K562 (cell line): ENCODE measurements around the gene FAM187B. TPM values are rescaled to one million over a fixed set of nuclear protein-coding genes. Genes with fewer than 3 reads are reported as not detected.
A peak's percentile ranks its signal among the peaks of the same experiment; 100 is the strongest.

Experiments
- ATAC-seq: fragments of 200-7000 bp; cut with Tn5 transposase; 3 replicates; pipeline ENCODE4 v1.9.1; 2020; ENCODE audit warnings: moderate library complexity
- BruUV-seq: library from RNA; stranded (reverse); fragments of 400-500 nt; replicated peaks from 2 replicates; lab custom pipeline; 2021; lab: Mats Ljungman, UMichigan
- CTCF ChIA-PET: fragments of 300-600 bp; formaldehyde crosslinking; extraction: SDS; loops from one replicate; lab custom pipeline; 2021; ENCODE audit warnings: low intra/inter-chr PET ratio; lab: Yijun Ruan, JAX
- POLR2A ChIA-PET: fragments of 300-600, 350-650 bp; sonication (Branson Sonifier 250); formaldehyde crosslinking; extraction: SDS; loops from one replicate; lab custom pipeline; 2021; ENCODE audit warnings: antibody characterized with exemption, inconsistent platforms; lab: Yijun Ruan, JAX
- DNase-seq, 4 experiments: peaks; one replicate each; pipeline versions ENCODE4 v3.0.0 to v3.0.0-alpha.2; 2011 to 2018; ENCODE audit warnings: low spot score in 3 of 4, mixed read lengths in 3 of 4; ENCODE audit errors: extremely low read depth in 1 of 4
- FAIRE-seq: peaks from 2 replicates; lab custom pipeline; 2011; peaks lifted over from hg19 to GRCh38; lab: Jason Lieb, UNC
- H2AFZ ChIP-seq: 2 replicates; pipeline ENCODE4 v1.6.0; 2011; ENCODE audit warnings: low read depth, low read length, control low read depth, inconsistent platforms
- H3K27ac ChIP-seq: fragments of 200-600 bp; 3 replicates; pipeline ENCODE4 v1.8.0; 2011; ENCODE audit warnings: low read depth, mild to moderate bottlenecking, control low read depth, inconsistent platforms, low read length, moderate library complexity, mixed read lengths; ENCODE audit errors: extremely low read depth
- H3K27me3 ChIP-seq, 2 experiments: fragments of 300-600 bp in 1 of 2; 2 replicates in 1 of 2; 3 replicates in 1 of 2; pipeline versions ENCODE4 v1.6.0 to v1.8.0; 2011; ENCODE audit warnings: inconsistent platforms in 2 of 2, low read length in 2 of 2, mild to moderate bottlenecking in 1 of 2, mixed read lengths in 1 of 2, moderate library complexity in 1 of 2; ENCODE audit not compliant: control insufficient read depth in 2 of 2, insufficient read depth in 2 of 2
- H3K36me3 ChIP-seq: fragments of 300-600 bp; 3 replicates; pipeline ENCODE4 v1.8.0; 2011; ENCODE audit warnings: mild to moderate bottlenecking, low read length, inconsistent platforms; ENCODE audit not compliant: control insufficient read depth, insufficient read depth
- H3K4me1 ChIP-seq, 2 experiments: fragments of 200-600 bp in 1 of 2; replicated peaks in 1 of 2; 2 replicates in 1 of 2; 3 replicates in 1 of 2; pipeline versions ENCODE4 v1.5.1 to v1.8.0; 2011; ENCODE audit warnings: inconsistent platforms in 2 of 2, low read length in 2 of 2, mild to moderate bottlenecking in 1 of 2, mixed read lengths in 1 of 2, moderate library complexity in 1 of 2; ENCODE audit not compliant: control insufficient read depth in 2 of 2, insufficient read depth in 2 of 2
- H3K4me2 ChIP-seq: 2 replicates; pipeline ENCODE4 v1.6.1; 2011; ENCODE audit warnings: low read length, control low read depth, inconsistent platforms, mixed read lengths; ENCODE audit not compliant: insufficient read depth
- H3K4me3 ChIP-seq: fragments of 200-600 bp; sonication (generic), shearing (Covaris generic); 2 replicates; pipeline ENCODE4 v1.5.1; 2016; ENCODE audit warnings: control low read depth, inconsistent platforms
- H3K79me2 ChIP-seq: fragments of 200-600 bp; 3 replicates; pipeline ENCODE4 v1.8.0; 2011; ENCODE audit warnings: low read length, inconsistent platforms; ENCODE audit not compliant: control insufficient read depth, insufficient read depth
- H3K9ac ChIP-seq, 2 experiments: 2 replicates each; pipeline versions ENCODE4 v1.6.0 to v1.6.1; 2011; ENCODE audit warnings: low read depth in 2 of 2, low read length in 2 of 2, control low read depth in 1 of 2, inconsistent platforms in 1 of 2, mild to moderate bottlenecking in 1 of 2, mixed read lengths in 1 of 2; ENCODE audit not compliant: insufficient read depth in 1 of 2
- H3K9me1 ChIP-seq: one replicate; pipeline ENCODE4 v1.6.0; 2011; ENCODE audit warnings: inconsistent platforms, mild to moderate bottlenecking, low read length, moderate library complexity; ENCODE audit not compliant: control insufficient read depth, insufficient read depth
- H3K9me3 ChIP-seq: replicated peaks from 2 replicates; pipeline ENCODE4 v1.5.1; 2011; ENCODE audit warnings: low read depth, low read length, inconsistent platforms; ENCODE audit not compliant: control insufficient read depth, insufficient read depth
- H4K20me1 ChIP-seq: replicated peaks from 2 replicates; pipeline ENCODE4 v1.6.1; 2011; ENCODE audit warnings: low read length, inconsistent platforms, mixed read lengths; ENCODE audit not compliant: control insufficient read depth, insufficient read depth
- ARID4B ChIP-seq: sonication (generic); formaldehyde crosslinking; IDR thresholded peaks from 2 replicates; pipeline ENCODE4 v1.8.0; 2022; ENCODE audit warnings: mild to moderate bottlenecking, missing genetic modification reagents
- HES1 ChIP-seq: fragments of 450-650 bp; IDR thresholded peaks from 2 replicates; pipeline ENCODE4 v1.6.1; 2016; ENCODE audit warnings: low read depth, mild to moderate bottlenecking, moderate library complexity
- ILK ChIP-seq: fragments of 450-650 bp; IDR thresholded peaks from 2 replicates; pipeline ENCODE4 v1.6.1; 2016; ENCODE audit warnings: missing genetic modification characterization, low read depth, mild to moderate bottlenecking, missing compliant biosample characterization, moderate library complexity, borderline replicate concordance
- MAFG ChIP-seq: fragments of 450-650 bp; conservative IDR thresholded peaks from 2 replicates; pipeline ENCODE4 v1.6.1; 2016; ENCODE audit warnings: missing genetic modification characterization, missing compliant biosample characterization
- MAX ChIP-seq: sonication (generic); formaldehyde crosslinking; IDR thresholded peaks from 2 replicates; pipeline ENCODE4 v1.9.0; 2022; ENCODE audit warnings: mild to moderate bottlenecking, missing genetic modification reagents
- MTF1 ChIP-seq: fragments of 250-450 bp; sonication (Bioruptor Pico); IDR thresholded peaks from 2 replicates; pipeline ENCODE4 v1.9.0; 2021; ENCODE audit warnings: moderate library complexity, mild to moderate bottlenecking, inconsistent platforms, borderline replicate concordance
- PURB ChIP-seq: sonication (generic); formaldehyde crosslinking; IDR thresholded peaks from 2 replicates; pipeline ENCODE4 v1.9.0; 2021; ENCODE audit warnings: low read depth, mild to moderate bottlenecking, missing genetic modification reagents
- RBFOX2 ChIP-seq: fragments of 200-400 bp; formaldehyde crosslinking; IDR thresholded peaks from 2 replicates; pipeline ENCODE4 v1.6.1; 2017; ENCODE audit warnings: low read depth, mild to moderate bottlenecking, low read length, moderate library complexity
- SREBF1 ChIP-seq: fragments of 150-350 bp; IDR thresholded peaks from 2 replicates; pipeline ENCODE4 v1.6.1; 2014; ENCODE audit warnings: antibody characterized with exemption, low read depth, low read length, borderline replicate concordance
- TEAD2 ChIP-seq: fragments of 450-650 bp; IDR thresholded peaks from 2 replicates; pipeline ENCODE4 v1.6.1; 2016; ENCODE audit warnings: missing genetic modification characterization, control low read depth, missing compliant biosample characterization
- WGBS: fragments of 100-300 bp; shearing (Covaris generic); methylation state at CpG from one replicate; pipeline ENCODE4 v1.1.6; 2016; ENCODE audit warnings: low coverage, mixed read lengths; ENCODE audit not compliant: insufficient coverage; ENCODE audit errors: missing lambda C conversion rate; 5-methylcytosine and 5-hydroxymethylcytosine counted together
- in situ Hi-C: fragments of 300-500 bp; cut with MboI; formaldehyde crosslinking; loops from 4 replicates; pipeline ENCODE4 v1.15.0; 2018; ENCODE audit warnings: inconsistent platforms, mixed read lengths
- intact Hi-C: fragments of 100-400 bp; cut with micrococcal nuclease; formaldehyde crosslinking; loops from 2 replicates; pipeline ENCODE4 v1.14.2; 2022
- polyA plus RNA-seq, 8 experiments: library from polyadenylated mRNA; depleted of rRNA in 4 of 8; stranded (reverse) in 5 of 8; unstranded in 3 of 8; fragments of >200 nt; fragmentation: Nextera tagmentation in 2 of 8; fragmentation: Illumina TruSeq in 1 of 8; extraction: Ambion mirVana in 2 of 8; extraction: Trizol in 1 of 8; gene quantifications; 2 replicates each; pipeline versions ENCODE4 v1.2.1 to v1.2.3, GENCODE V29; 2011 to 2014; ENCODE audit warnings: inconsistent platforms in 1 of 8, missing spikeins in 1 of 8
- total RNA-seq, 7 experiments: library from RNA; depleted of rRNA in 6 of 7; stranded (reverse); fragments of >200 nt in 6 of 7; fragmentation: Illumina TruSeq in 2 of 7; extraction: Trizol in 2 of 7; gene quantifications; 2 replicates each; pipeline versions ENCODE4 v1.2.1 to v1.2.3, GENCODE V29; 2011 to 2021; ENCODE audit warnings: low replicate concordance in 1 of 7

FAM187B gene
- total and polyA plus RNA-seq, 9 of the 15 experiments (the other 6 are each of a cell fraction or from before 2014, with no cell fraction given): 0.04 to 0.09 TPM; not detected in 7

- TF ChIP-seq MTF1 (CRISPR knock-in tag) (no peak), HES1 (no peak), ILK (tag) (no peak), SREBF1 (no peak), TEAD2 (tag) (no peak)
These were observed 22.9 kb upstream of the FAM187B start (continued) for GRCh38 chr19:35251456-35251855.

- DNase-seq (peak in 1 of 4 experiments; percentile 4), FAIRE-seq (no peak), ATAC-seq (no peak)
- BruUV-seq: no TSS peak
- H3K9ac ChIP-seq: peak overlapping the region; percentile 81 to 92
- H3K9me3 ChIP-seq: peaks cover 4% of the 10 kb centered on the region; the same call in 1 of the 2 replicates
- in situ Hi-C loops: no loop called here
- H2AFZ ChIP-seq: no peak overlapping the region
- H3K27me3 ChIP-seq: no peaks in the 10 kb centered on the region
- H3K79me2 ChIP-seq: peaks cover 39% of the 10 kb centered on the region
- ChIA-PET CTCF (no interaction called here), POLR2A (interaction anchor here (0.5 to 2.5 kb wide), 7 partner anchors 15 to 374 kb away, joined by 3 to 9 read pairs (median 3); no protein-coding TSS in a partner anchor)
- H3K4me2 ChIP-seq: peak overlapping the region; percentile 94
- H3K4me3 ChIP-seq: peak overlapping the region; percentile 61
- TF ChIP-seq PURB (no peak), MAX (0 out of 2 replicates have a peak, but pooled peaks have one; percentile 16), ARID4B (0 out of 2 replicates have a peak, but pooled peaks have one; percentile 13), MAFG (tag) (no peak), RBFOX2 (peak; percentile 60)
- peaks cover 17 to 30% of the 10 kb centered on the region in 2 experiments; a peak in 4 of 5 replicates for H3K4me1 ChIP-seq
- 79% methylated on average over 21 of the region's 34 CpGs for WGBS
- peaks cover 46% of the 10 kb centered on the region; the same call in 2 of the 3 replicates for H3K36me3 ChIP-seq
- H4K20me1 ChIP-seq: no peaks in the 10 kb centered on the region; the same call in 1 of the 2 replicates
- H3K27ac ChIP-seq: no peak overlapping the region
- H3K9me1 ChIP-seq: no peaks in the 10 kb centered on the region
- intact Hi-C loops: loop anchor here (2.0 to 5.0 kb wide), 4 partner anchors 29 to 98 kb away; partner anchors contain the start of gene FXYD5
These were observed 21.5 kb upstream of the FAM187B start for GRCh38 chr19:35249848-35250711.
